GM19397 (cell line): ENCODE results near the gene NCAPG2.
A peak's percentile ranks its signal among the peaks of the same experiment; 100 is the strongest.
"Not testable (repeated sequence)": the region's sequence is repeated elsewhere in the genome, so short reads cannot be mapped to it uniquely, and the experiment has no call there.

Source experiments
- ATAC-seq: cut with Tn5 transposase; IDR thresholded peaks from one replicate; pipeline ENCODE4 v1.9.1; 2021; ENCODE audit warnings: mild to moderate bottlenecking, moderate library complexity; ENCODE audit not compliant: unreplicated experiment

NCAPG2 gene

DNA sequence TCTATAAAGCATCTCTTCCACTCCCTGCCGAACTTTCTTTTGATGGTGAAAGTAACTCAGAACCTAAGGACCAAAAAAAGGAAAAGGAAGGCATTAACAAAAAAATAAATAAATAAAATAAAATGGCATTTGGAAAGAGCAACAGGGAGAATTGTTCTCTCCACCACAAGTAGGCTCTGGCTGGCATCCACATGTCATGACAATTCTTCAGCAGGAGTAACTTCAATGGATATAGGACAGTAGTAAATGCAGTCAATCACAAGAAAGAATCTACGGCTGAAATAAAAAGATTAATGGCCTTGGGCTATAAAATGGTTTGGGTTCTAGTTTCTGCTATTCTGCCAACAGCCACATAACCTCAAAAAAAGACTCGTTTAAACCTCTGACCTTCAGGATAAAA lies 23.9 kb downstream of the NCAPG2 start:
- no peak for ATAC-seq

DNA sequence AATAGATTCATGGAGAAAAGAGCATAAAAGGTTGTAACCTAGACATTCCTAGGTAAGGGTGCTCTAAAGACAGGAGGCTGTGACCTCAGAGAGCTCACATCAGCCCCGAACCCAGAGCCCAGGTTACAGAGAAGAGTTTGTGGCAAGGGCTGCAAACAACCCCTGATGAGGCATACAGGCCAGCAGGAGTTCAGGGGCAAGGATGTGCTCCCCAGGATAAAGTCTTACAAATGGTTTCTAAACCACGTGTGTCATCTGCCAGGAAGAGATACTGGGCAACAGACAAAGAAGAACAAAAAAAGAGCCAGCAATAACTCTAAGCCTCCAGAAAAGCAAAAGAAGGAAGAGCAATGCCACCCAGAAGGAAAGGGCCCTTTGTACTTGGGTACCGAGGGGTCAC lies 27.7 kb downstream of the NCAPG2 start:
- no peak for ATAC-seq

DNA sequence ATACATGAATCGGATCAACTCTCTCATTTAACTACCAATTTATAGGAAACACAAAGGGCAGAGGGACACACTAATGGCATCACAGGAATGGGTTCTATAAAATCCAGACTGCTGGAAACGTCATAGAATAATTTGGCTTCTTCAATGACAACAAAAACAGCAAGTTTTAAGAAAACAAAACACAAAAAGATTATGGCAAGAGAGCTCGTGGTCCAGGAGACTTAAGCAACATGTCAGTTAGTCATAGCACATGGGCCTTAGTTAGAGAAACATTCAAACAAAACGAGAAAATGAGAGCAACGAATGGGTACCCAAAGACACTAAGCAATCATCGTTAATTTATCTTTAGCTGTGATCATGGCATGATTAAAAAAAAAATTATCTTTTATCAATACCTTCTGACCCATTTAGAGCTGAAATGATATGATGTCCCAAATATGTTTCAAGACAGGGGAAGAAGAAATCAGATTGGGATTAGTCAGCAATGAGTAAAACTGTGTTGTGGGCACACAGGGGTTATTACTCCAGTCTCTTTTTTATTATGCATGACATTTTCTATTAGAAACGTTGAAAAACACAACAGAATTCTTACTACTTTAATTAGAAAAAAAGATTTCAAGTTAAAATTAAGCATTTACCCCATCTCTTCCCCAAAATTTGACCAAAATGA lies 28.3 kb downstream of the NCAPG2 start:
- ATAC-seq, result no peak

DNA sequence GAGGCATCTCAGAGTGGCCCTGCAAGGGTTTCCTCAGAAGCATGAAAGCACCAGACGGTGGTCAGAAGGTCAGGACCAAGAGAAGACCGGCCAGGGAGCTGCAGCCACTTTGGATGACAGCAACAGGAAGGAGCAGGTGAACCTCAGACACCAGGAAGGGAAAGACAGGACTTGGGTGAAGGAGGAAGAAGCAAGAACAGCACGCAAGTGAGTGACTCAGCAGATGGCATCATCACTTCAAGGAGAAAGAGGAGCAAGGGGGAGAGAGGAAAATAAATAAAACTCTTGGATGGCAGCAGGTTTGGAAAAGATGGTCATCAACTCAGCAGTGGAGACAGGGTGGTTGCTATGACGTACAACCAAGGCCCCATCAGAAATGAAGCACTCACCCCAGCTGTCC lies 31.6 kb downstream of the NCAPG2 start:
- ATAC-seq, result no peak

DNA sequence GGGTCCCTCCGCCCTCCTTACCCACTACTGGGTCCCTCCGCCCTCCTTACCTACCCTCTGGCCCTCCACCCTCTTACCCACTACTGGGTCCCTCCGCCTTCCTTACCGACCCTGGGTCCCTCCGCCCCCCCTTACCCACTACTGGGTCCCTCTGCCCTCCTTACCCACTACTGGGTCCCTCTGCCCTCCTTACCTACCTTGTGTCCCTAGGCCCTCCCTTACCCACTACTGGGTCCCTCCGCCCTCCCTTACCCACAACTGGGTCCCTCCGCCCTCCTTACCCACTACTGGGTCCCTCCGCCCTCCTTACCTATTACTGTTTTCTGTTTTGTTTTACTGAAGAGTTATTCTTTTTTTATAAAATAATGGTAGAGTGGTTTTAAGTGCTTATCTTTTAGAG lies 36.5 kb downstream of the NCAPG2 start:
- not testable (repeated sequence) for ATAC-seq

DNA sequence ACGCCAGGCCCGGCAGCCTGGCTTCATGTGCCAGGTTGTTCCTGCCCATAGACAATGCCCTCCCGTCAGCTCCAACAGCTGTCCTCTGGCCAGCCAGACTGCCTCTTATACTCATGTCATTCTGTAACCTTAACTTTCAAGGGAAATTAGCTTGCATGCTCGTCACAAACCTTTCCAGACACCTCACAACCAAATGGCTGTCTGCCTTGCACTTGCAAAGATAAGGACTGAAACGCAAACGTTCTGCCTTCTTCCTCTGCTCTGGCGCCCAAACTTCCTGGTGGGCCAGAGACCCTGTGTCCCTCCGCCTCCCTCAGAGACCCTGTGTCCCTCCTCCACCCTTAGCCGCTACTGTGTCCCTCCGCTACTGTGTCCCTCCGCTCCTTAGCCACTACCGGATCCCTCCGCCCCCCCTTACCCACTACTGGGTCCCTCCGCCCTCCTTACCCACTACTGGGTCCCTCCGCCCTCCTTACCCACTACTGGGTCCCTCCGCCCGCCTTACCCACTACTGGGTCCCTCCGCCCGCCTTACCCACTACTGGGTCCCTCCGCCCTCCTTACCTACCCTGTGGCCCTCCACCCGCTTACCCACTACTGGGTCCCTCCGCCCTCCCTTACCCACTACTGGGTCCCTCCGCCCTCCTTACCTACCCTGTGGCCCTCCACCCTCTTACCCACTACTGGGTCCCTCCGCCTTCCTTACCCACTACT lies 37.5 kb downstream of the NCAPG2 start:
- not testable (repeated sequence) for ATAC-seq

DNA sequence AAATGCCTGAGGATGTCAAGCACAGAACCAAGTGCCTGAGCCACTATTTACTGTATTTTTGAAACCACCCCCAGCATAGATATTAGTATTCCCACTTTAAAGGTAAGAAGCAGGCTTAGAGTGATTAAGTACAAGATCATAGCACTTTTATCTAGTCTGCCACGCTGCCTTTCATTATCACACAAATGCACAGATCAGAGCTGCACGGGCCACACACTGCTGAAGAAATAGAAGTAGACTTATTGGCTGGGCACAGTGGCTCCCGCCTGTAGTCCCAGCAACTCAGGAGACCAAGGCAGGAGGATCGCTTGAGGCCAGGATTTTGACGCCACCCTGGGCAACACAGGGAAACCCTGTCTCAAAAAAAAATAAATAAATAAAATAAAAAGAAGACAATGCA lies 38.2 kb downstream of the NCAPG2 start:
- no peak for ATAC-seq

DNA sequence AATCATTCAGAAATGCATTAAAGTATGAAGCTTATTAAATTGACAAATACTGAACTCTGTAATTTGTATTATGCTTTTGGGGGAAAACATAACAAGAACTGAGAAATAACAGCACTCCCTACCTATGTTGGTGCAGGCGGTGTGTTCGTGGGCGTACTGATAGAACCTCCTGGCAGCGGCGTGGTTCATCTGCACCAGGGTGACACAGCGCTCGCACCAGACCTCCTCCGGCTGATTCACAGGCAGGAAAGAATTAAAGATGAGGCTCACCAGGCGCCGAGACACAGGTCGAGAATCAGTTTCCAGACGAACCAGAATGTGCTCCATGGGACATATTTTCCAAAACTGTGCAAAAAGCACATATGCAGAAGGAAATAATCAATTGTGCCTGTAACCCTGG lies 40.2 kb downstream of the NCAPG2 start:
- no peak for ATAC-seq

DNA sequence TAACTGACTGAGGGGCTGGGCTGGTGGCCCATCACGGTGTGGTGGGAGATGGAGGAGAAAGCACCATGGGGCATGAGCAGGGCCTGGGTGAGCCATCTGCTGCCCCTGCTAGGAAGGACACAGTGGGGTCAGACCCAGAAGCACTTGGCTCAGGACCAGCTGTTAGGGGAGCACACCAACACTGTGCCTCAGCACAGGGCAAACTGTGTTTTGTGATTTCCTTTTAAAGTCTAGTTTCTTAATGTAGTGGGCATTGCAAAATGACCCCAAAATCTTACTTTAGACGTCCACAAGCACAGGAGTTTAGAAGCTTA lies 41.2 kb downstream of the NCAPG2 start:
- ATAC-seq, result no peak

DNA sequence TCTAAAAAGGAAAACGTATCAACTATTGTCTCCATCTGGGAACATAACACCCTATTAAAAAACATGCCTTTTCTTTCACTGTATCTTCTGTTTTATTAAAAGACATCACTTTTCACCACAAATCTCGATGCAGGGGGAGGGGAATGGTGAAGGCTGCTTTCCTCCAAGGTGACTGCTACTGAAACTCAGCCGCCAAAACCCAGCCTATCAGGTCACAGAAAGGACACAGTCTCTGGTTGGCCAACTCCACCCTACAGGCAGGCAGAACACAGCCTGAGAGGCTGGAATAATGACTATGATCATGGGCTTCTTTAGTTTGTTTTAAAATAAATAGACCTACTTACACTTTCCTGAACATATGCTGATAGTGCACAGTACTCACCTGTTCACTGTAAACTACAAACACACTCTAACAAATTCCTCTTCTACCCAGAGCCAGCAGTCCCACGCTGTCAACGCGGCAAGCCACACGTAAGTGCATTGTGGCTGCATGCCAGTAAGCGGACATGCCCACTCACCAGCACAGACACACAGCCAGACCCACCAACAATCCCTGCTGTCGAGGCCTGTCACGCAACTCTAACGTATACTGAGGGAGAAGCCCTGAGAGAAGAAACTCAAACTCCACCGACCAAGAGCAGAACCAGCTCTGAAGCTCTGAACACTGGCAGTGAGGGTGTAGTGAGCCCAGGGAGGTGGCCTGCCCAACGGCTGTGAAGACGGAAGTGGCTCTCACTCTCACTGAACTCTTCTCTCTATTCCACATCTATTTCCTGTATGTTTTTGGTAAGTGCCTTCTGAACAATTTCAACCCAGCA lies 41.8 kb downstream of the NCAPG2 start:
- no peak for ATAC-seq

DNA sequence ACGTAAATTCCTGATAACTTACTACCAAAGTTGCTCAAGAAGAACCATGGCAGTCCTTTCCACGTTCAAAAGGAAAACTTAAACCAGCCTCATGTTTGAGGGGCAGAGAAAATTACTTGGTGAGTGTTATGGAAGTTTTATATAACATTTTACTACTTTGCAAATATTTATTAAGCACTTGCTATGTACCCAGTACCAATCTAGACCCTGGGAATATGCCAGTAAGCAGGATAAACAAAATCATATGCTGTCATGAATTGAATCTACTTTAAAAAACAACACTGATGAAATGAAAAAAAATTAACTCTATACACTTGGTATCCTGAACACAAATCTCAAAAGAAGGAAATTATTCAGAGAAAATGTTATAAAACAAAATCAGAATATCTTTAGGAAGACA lies 46.1 kb downstream of the NCAPG2 start:
- no peak for ATAC-seq

DNA sequence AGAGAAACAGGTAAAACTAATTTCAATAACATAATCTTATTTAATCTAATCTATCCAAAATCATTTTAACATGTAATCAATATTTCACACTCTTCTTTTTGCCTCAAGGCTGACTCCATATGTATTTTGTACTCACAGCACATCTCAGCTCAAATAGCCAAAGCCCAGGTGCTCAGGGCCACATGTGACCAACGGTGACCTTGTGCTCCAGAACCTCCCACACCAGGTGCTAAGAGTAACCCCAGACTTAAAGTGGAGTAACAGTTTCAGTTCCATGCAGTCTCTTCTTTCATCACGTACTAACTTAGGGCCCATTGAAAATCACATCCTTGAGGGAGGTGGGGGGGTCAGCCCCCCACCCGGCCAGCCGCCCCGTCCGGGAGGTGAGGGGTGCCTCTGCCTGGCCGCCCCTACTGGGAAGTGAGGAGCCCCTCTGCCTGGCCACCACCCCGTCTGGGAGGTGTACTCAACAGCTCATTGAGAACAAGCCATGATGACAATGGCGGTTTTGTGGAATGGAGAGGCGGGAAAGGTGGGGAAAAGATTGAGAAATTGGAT lies 47.3 kb downstream of the NCAPG2 start:
- ATAC-seq, result no peak

DNA sequence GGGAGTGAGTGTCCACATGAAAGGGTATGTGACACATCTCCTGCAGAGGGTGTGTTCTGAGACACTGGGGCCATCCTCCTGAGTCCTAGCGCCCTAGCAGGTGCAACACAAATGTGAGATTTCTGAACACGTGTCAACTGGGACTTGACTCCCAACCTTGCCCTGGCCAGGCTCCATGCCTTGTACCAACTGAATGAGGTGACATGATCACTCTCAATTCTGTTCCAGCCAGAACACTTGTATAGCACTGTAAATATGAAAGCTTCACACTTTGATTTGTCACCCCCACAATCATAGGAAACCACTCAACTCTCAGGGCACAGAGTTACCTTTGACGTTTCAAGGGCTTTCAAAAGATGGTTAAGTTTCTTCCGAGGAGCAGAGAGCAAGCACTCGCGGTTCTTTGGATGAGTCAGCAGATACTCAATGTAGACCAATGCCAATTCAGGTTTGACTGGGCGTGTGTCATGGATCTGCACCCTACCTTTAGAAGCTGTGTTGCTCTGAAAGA lies 48.6 kb downstream of the NCAPG2 start:
- ATAC-seq, result peak; percentile 89

DNA sequence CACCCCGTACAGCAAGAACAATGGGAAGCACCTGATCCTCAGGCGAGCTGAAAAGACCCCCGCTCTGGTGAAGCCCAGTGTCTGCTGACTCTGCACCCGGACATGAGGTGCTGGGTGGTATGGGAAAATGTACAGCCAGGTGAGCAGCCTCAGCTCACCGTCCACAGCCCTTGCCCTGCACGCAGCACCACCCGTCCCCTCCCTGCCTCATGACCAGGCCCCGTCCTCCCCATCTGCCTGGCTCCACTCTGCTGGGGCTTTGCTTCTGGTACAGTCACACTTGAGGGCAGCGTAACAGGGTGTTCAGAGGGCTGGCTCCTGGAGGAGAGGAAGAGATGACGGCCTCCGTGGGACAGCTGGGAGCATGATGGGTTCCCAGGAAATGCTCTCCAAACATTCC lies 49.1 kb downstream of the NCAPG2 start:
- no peak for ATAC-seq

DNA sequence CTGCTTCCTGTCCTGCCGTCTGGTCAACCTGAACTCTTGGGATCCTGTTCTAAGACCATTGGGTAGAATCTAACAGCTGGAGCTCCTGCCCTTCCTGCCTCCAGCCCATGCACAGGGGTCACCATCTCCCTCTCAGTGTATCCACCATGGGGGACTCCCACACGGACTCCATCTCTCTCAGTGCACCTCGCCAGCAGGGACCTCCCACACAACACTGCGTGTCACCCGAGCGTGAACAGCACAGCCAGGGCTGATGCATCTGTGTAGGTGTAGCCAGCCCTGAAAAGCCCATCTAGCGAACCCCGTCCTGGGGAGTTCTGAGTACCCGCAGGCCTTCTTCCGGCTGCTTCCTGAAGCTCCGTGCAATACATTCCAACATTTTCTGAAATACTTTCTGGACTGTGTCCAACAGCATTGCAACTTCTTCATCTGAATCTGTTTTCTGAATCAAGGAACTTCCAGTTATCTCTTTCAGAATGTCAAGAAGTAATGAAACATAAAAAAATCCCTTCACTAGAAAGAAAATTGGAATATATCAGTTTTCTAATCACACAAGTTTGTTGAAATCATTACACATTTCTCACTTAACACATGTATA lies 52.5 kb downstream of the NCAPG2 start:
- ATAC-seq, result no peak

DNA sequence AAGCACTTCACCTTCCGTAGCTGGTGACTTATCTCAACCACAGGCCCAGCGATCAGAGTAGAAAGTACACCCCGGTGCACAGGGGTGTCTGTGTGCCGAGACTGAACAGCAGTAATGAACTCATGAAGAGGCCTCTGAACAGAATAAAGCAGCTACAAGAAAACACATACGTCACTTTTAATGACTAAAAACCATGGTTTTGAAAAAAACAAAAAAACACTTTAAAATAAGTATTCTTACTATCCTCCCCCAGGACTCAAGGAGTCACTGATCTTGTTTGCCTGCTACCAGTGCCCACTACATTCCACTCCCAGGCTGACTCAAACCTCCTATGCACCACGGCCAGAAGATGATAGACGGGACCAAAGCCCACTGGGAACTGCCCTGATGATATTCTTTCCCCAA lies 53.8 kb downstream of the NCAPG2 start:
- ATAC-seq, result no peak

DNA sequence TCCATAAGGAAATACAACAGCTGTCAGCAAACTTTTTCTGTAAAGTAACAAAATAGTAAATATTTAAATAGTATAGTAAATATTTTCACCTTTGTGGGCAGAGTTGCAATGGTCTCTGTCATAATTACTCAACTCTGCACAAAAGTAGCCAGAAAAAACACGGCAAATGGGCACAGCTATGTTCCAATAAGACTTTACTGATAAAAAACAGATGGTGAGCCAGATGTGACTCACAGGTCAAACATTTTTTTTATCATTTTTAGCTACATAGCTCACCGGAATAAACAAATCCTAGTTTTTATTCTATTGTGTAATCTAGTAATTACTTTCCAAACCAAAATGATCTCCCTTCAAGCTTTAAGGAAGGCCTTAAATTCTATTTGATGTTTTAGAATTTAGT lies 55.3 kb downstream of the NCAPG2 start:
- no peak for ATAC-seq

DNA sequence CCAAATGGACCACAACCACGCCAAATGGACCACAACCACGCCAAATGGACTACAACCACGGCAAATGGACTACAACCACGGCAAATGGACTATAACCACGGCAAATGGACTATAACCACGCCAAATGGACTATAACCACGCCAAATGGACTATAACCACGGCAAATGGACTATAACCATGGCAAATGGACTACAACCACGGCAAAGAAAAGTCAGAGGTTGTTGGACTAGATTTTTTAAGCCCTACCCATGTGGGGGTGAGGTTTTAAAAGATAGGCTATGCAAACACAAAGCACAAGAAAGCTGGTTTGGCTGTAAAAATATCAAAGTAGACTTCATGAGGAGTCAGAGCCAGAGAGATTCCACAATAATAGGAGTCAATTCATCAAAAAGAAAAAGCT lies 55.8 kb downstream of the NCAPG2 start:
- no peak for ATAC-seq

DNA sequence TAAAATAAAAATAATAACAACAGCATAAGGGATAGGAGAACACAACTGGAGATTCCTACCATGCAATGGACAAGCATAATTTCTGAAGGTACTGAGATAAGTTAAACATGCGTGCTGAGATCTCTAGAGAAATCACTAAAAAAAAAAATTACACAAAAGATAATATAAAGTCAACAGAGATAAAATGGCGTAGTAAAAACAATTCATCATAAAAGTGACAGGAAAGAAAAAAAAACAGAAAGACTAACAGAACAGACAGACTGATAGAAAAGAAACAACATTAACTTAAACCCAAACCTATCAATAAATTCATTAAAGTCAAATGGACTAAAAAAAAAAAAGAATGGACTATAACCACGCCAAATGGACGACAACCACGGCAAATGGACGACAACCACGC lies 56.4 kb downstream of the NCAPG2 start:
- ATAC-seq, result no peak

DNA sequence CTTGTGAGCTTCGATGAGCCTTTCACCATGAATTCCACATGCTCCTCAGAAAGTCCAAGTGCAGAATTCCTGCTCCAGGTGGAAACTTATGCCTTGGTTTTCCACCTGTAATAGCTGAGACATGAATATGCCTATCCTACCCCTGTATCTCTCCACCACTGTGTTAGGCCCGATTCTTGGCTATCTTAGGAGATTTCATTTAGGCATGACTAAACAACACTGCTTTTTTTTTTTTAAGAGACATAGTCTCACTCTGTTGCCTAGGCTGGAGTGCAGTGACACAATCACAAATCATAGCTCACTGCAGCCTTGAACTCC lies 57.2 kb downstream of the NCAPG2 start:
- ATAC-seq, result no peak

DNA sequence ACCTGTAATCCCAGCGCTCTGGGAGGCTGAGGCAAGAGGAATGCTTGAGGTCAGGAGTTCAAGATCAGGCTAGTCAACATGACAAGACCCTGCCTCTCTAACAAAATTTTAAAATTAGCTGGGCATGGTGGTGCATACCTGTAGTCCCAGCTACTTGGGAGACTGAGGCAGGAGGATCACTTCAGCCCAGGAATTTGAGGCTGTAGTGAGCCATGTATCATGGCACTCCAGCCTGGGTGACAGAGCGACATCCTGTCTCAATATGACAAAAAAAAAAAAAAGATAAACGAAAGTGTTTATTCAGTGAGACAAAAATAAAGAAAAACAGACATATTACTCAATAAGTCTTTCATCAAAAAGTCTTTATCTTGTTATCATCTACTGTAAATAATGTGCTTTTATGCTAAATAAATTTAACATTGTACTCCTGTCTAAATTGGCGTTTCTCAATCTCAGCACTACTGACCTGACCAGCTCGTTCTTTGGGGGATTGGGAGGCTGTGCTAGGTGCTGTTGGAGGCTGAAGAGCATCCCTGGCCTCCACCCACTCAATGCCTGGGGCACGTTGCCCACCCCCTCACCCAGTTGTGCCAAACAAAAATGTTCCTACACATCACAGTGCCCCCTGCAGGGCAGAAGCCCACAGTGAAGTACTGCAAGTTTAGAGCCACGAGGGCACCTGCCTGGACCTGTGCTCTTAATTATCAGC lies 57.7 kb downstream of the NCAPG2 start:
- no peak for ATAC-seq
